K562 treated with DMSO at 1 percent for 4 hours (cell line): ENCODE results near the gene KRT72. TPM values are rescaled to one million over a fixed set of nuclear protein-coding genes. Genes with fewer than 3 reads are reported as not detected.

Source experiments
- total RNA-seq: library from RNA; unstranded; fragments of 300-600 nt; gene quantifications from 2 replicates; pipeline ENCODE4 v1.2.3, GENCODE V29; 2022; ENCODE audit not compliant: insufficient read depth

KRT72 gene
- total RNA-seq: 0.35 TPM in 1 of 2 replicates, not detected in the other

GRCh38 chr12:52600941-52601481 is at the start of gene KRT72:
TSS of gene KRT72 (minus strand) at chr12:52601463. CDS start at chr12:52601452, 11 bp downstream.

GRCh38 chr12:52618216-52618615 is 17.0 kb upstream of the KRT72 start, which contains the start of gene KRT73:
TSS of gene KRT73 (minus strand) at chr12:52618559. CDS start at chr12:52618524, 35 bp downstream.

GRCh38 chr12:52573743-52574142 is 27.5 kb downstream of the KRT72 start, which contains the start of gene KRT74:
TSS of gene KRT74 (minus strand) at chr12:52573843. CDS start at chr12:52573777, 66 bp downstream.

GRCh38 chr12:52552681-52553195 is 48.5 kb downstream of the KRT72 start, which contains the start of gene KRT71:
TSS of gene KRT71 (minus strand) at chr12:52553145. CDS start at chr12:52553077, 68 bp downstream.

Other genes with a start within 250 kb of the KRT72 start
- gene KRT85, start 234.0 kb downstream of the KRT72 start, total RNA-seq: not detected in 2 replicates
- not detected in 2 replicates for gene KRT84, start 215.8 kb downstream of the KRT72 start, total RNA-seq
- not detected in 2 replicates for gene KRT82, start 195.1 kb downstream of the KRT72 start, total RNA-seq
- gene KRT75, start 167.1 kb downstream of the KRT72 start, total RNA-seq: not detected in 2 replicates
- not detected in 2 replicates for gene KRT6B, start 149.3 kb downstream of the KRT72 start, total RNA-seq
- gene KRT6C, start 127.7 kb downstream of the KRT72 start, total RNA-seq: not detected in 2 replicates
- gene KRT6A, start 108.2 kb downstream of the KRT72 start, total RNA-seq: not detected in 2 replicates
- gene KRT5, start 81.1 kb downstream of the KRT72 start, total RNA-seq: not detected in 2 replicates
- gene KRT71, start 48.3 kb downstream of the KRT72 start, total RNA-seq: not detected in 2 replicates
- gene KRT74, start 27.6 kb downstream of the KRT72 start, total RNA-seq: not detected in 2 replicates
- not detected in 2 replicates for gene KRT73, start 17.1 kb upstream of the KRT72 start, total RNA-seq
- gene KRT2, start 50.7 kb upstream of the KRT72 start, total RNA-seq: 0.84 TPM in 1 of 2 replicates, not detected in the other
- gene KRT1, start 78.9 kb upstream of the KRT72 start, total RNA-seq: not detected in 2 replicates
- gene KRT77, start 102.1 kb upstream of the KRT72 start, total RNA-seq: not detected in 2 replicates
- gene KRT76, start 175.9 kb upstream of the KRT72 start, total RNA-seq: not detected in 2 replicates
- not detected in 2 replicates for gene KRT3, start 194.7 kb upstream of the KRT72 start, total RNA-seq
- not detected in 2 replicates for gene KRT4, start 212.7 kb upstream of the KRT72 start, total RNA-seq
- gene KRT79, start 232.8 kb upstream of the KRT72 start, total RNA-seq: not detected in 2 replicates
- gene KRT78, start 247.5 kb upstream of the KRT72 start, total RNA-seq: not detected in 2 replicates